GM13976 (cell line): ENCODE results near the gene SYCP3.

ENCODE experiments used
- DNase-seq: peaks from one replicate; pipeline ENCODE4 v3.0.0; 2012; ENCODE audit warnings: low spot score
- CTCF ChIP-seq: IDR thresholded peaks from 2 replicates; pipeline ENCODE4 v1.5.1; 2012; ENCODE audit warnings: borderline replicate concordance, mild to moderate bottlenecking; ENCODE audit not compliant: insufficient read depth; ENCODE audit errors: extremely low read depth, missing control alignments, control extremely low read depth
- in situ Hi-C: fragments of 300-500 bp; cut with MboI; formaldehyde crosslinking; loops from one replicate; pipeline ENCODE4 v1.12.0; 2022; ENCODE audit warnings: low sequenced_read_pairs, mixed read lengths, inconsistent platforms; ENCODE audit not compliant: unreplicated experiment

The SYCP3 gene

DNA sequence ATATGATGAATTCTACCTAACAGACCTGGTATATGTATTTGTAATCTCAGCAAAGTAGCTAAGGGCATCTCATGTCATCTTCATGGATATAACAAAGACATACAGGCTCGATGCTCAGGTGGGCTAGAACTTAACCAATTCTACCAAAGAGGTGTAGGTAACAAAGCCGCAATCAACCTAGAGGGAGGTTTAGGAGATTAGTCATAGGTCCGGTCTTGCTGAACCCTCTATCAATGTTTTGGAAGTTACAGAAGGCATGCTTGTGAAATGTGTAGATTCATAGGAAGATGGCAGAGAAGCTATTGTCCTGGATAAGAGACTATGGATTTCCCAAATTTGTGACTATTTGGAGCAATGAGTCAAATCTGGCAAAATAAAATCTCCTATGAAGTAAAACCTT is 42.6 kb upstream of the SYCP3 start:
- DNase-seq, result no peak
- TF ChIP-seq CTCF, result no peak
- in situ Hi-C loops, result loop anchor here (5.0 kb wide), 1 partner anchor 45 kb away; no protein-coding TSS in a partner anchor

DNA sequence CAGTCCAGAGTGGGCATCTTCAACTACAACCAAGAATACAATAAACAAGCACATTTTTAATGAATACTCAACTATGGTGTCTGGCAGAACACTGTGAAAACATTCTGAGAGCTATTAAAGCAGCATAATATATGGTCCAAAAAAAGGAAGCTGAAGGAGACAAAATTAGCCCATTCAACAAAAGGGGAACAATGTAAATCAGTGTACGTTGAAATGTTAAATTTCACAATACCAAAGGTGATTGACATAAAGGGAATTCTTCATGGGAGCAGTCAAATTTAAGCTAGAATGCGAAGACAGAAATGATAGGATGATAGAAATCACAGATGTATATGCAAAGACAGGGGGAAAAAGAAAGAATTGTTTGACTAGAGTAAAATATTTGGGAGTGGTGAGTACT is 41.3 kb upstream of the SYCP3 start:
- in situ Hi-C loops, result loop anchor here (5.0 kb wide), 1 partner anchor 47 kb away; no protein-coding TSS in a partner anchor
- no peak for DNase-seq
- no peak for TF ChIP-seq CTCF

- no peak for TF ChIP-seq CTCF
- in situ Hi-C loops, result loop anchor here (5.0 to 10.0 kb wide), 2 partner anchors 48 to 135 kb away; no protein-coding TSS in a partner anchor
- no peak for DNase-seq
Measured at GRCh38 chr12:101779626-101780025, 40.4 kb upstream of the SYCP3 start.

- no peak for DNase-seq
- TF ChIP-seq CTCF, result no peak
- in situ Hi-C loops, result loop anchor here (10.0 kb wide), 1 partner anchor 136 kb away; no protein-coding TSS in a partner anchor
Measured at GRCh38 chr12:101779200-101779599, 39.9 kb upstream of the SYCP3 start.

GRCh38 chr12:101777978-101778377 is 38.7 kb upstream of the SYCP3 start:
- no peak for TF ChIP-seq CTCF
- in situ Hi-C loops, result loop anchor here (10.0 kb wide), 1 partner anchor 137 kb away; no protein-coding TSS in a partner anchor
- DNase-seq, result no peak

DNA sequence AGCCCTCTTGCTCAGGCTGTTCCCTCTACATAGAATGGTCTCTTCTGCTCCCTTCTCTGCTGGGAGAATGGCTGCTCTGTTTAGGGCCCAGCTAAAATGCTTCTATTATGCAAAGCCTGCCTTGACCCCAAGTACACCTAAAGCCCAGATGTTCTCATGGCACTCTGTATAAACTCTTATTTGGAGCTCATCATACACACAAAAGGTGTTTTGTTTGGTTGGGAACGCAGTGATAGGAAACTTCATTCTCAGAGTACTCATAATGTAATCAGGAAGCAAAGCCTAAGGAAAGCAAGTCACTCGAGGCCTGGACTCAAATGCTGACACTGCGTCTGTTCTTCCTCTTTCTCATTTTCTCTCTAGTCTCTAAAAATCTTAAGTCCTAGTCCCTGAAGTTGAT is 38.2 kb upstream of the SYCP3 start:
- no peak for DNase-seq
- in situ Hi-C loops, result loop anchor here (10.0 kb wide), 1 partner anchor 137 kb away; no protein-coding TSS in a partner anchor
- TF ChIP-seq CTCF, result no peak
